C4-2B (cell line): Measurements from ENCODE around the gene SLFN5.
"Not testable (repeated sequence)": the region's sequence is repeated elsewhere in the genome, so short reads cannot be mapped to it uniquely, and the experiment has no call there.

Experiments used
- H3K27ac ChIP-seq: fragments of 450-650 bp; 2 replicates; pipeline ENCODE4 v1.5.1; 2017
- ZFX ChIP-seq: fragments of 450-650 bp; IDR thresholded peaks from 2 replicates; pipeline ENCODE4 v1.6.1; 2017
- TF ChIP-seq, protein P1 (sequence below): fragments of 450-650 bp; conservative IDR thresholded peaks from 2 replicates; pipeline ENCODE4 v1.5.1; 2017; ENCODE audit warnings: mild to moderate bottlenecking

The SLFN5 gene

DNA sequence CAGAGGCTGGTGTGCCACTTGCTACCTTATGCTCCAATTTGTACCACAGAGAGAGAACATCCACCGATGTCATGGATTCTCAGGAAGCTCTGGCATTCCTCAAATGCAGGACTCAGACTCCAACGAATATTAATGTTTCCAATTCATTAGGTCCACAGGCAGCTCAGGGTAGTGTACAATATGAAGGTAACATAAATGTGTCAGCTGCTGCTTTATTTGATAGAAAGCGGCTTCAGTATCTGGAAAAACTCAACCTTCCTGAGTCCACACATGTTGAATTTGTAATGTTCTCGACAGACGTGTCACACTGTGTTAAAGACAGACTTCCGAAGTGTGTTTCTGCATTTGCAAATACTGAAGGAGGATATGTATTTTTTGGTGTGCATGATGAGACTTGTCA lies 16.1 kb downstream of the SLFN5 start:
- peak overlapping the region; percentile 93; the same call in 1 of the 2 replicates for H3K27ac ChIP-seq
- TF ChIP-seq, protein P1, sequence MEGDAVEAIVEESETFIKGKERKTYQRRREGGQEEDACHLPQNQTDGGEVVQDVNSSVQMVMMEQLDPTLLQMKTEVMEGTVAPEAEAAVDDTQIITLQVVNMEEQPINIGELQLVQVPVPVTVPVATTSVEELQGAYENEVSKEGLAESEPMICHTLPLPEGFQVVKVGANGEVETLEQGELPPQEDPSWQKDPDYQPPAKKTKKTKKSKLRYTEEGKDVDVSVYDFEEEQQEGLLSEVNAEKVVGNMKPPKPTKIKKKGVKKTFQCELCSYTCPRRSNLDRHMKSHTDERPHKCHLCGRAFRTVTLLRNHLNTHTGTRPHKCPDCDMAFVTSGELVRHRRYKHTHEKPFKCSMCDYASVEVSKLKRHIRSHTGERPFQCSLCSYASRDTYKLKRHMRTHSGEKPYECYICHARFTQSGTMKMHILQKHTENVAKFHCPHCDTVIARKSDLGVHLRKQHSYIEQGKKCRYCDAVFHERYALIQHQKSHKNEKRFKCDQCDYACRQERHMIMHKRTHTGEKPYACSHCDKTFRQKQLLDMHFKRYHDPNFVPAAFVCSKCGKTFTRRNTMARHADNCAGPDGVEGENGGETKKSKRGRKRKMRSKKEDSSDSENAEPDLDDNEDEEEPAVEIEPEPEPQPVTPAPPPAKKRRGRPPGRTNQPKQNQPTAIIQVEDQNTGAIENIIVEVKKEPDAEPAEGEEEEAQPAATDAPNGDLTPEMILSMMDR: no peak
- no peak for TF ChIP-seq ZFX

DNA sequence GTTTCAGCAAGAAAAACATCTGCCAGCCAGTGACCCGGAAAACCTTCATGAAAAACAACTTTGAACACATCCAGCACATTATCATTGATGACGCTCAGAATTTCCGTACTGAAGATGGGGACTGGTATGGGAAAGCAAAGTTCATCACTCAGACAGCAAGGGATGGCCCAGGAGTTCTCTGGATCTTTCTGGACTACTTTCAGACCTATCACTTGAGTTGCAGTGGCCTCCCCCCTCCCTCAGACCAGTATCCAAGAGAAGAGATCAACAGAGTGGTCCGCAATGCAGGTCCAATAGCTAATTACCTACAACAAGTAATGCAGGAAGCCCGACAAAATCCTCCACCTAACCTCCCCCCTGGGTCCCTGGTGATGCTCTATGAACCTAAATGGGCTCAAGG lies 22.2 kb downstream of the SLFN5 start:
- H3K27ac ChIP-seq: no peak overlapping the region
- TF ChIP-seq, protein P1: no peak
- TF ChIP-seq ZFX: no peak

DNA sequence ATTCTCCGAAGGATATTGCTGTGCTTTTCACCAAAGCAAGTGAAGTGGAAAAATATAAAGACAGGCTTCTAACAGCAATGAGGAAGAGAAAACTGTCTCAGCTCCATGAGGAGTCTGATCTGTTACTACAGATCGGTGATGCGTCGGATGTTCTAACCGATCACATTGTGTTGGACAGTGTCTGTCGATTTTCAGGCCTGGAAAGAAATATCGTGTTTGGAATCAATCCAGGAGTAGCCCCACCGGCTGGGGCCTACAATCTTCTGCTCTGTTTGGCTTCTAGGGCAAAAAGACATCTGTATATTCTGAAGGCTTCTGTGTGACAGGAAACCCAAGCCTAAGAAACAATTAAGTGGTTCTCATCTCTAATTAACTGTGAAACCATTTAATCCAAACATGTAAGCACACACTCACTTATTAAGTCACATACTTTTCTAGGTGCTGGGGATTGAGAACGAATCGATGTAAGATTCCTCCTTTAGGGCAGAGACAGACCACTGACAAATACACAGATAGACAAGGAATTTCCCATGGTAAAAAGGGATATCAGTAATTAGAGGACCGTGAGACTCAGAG lies 22.8 kb downstream of the SLFN5 start:
- no peak overlapping the region for H3K27ac ChIP-seq
- TF ChIP-seq ZFX: no peak
- TF ChIP-seq, protein P1: no peak

DNA sequence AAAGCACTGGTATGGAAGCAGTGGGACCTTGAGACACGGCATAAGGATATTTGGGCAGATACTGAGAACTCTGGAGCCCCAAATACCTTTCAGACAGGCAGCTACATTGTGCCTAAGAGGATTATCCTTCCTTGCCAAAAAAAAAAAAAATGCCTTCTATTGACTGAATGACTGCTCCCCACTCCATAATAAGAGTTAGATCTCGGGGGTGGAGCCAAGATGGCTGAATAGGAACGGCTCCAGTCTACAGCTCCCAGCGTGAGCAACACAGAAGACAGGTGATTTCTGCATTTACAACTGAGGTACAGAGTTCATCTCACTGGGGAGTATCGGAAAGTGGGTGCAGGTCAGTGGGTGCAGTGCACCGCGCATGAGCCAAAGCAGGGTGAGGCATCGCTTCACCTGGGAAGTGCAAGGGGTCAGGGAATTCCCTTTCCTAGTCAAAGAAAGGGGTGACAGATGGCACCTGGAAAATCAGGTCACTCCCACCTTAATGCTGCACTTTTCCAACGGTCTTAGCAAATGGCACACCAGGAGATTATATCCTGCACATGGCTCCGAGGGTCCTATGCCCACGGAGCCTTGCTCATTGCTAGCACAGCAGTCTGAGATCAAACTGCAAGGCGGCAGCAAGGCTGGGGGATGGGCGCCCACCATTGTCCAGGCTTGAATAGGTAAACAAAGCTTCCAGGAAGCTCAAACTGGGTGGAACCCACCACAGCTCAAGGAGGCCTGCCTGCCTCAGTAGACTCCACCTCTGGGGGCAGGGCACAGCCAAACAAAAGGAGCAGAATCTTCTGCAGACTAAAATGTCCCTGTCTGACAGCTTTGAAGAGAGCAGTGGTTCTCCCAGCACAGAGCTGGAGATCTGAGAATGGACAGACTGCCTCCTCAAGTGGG lies 31.5 kb downstream of the SLFN5 start:
- H3K27ac ChIP-seq: not testable (repeated sequence)

DNA sequence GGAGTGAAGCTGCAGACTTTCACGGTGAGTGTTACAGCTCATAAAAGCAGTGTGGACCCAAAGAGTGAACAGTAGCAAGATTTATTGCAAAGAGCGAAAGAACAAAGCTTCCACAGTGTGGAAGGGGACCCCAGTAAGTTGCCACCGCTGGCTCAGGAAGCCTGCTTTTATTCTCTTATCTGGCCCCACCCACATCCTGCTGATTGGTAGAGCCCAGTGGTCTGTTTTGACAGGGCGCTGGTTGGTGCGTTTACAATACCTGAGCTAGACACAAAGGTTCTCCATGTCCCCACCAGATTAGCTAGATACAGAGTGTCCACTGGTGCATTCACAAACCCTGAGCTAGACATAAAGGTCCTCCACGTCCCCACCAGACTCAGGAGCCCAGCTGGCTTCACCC lies 35.6 kb downstream of the SLFN5 start:
- H3K27ac ChIP-seq: not testable (repeated sequence)

DNA sequence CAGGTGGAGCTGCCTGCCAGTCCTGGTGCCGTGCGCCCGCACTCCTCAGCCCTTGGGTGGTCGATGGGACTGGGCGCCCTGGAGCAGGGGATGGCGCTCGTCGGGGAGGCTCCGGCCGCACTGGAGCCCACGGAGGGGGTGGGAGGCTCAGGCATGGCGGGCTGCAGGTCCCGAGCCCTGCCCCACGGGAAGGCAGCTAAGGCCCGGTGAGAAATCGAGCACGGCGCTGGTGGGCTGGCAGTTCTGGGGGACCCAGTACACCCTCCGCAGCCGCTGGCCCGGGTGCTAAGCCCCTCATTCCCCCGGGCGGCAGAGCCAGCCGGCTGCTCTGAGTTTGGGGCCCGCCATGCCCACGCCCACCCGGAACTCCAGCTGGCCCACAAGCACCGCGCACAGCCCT lies 36.0 kb downstream of the SLFN5 start:
- not testable (repeated sequence) for H3K27ac ChIP-seq

DNA sequence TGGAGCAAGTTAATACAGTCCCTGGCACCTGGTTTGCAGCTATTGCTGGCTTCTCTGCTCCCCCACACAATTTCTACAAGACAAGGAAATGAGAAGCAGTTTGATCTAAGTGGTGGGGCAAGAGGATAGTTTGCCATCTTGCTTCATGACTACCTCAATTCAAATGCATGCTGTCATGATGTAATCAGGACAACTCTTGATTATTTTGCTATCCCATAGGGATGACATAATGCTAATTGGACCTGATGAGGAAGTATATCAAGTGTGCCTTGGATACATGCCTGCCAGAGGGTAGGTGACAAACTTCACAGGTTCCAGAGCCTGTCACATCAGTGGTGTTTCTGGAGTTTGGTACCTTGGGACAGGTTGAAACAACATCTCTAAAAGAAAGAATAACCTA lies 40.9 kb downstream of the SLFN5 start:
- no peak for TF ChIP-seq ZFX
- TF ChIP-seq, protein P1: no peak

DNA sequence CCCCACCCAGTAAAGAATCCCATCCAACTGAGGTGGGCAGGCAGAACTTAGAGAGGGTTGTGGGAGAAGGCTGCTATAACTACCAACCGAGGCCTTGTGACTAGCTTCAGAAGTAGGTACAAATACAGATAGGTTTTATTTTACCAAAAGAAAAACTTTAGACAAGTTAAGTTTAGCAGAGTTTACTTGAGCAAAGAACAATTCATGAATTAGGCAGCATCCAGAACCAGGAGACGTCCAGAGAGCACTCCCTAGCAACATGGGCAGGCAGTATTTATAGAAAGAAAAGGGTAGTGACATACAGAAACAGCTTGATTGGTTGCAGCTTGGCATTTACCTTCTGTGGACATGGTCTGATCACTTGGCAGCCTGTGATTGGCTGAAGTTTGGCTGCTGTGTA lies 42.1 kb downstream of the SLFN5 start:
- TF ChIP-seq, protein P1: no peak
- TF ChIP-seq ZFX: no peak
- no peak overlapping the region; the same call in 1 of the 2 replicates for H3K27ac ChIP-seq

More for the DNA sequence above, 40.9 kb downstream of the SLFN5 start:
- no peak overlapping the region for H3K27ac ChIP-seq

DNA sequence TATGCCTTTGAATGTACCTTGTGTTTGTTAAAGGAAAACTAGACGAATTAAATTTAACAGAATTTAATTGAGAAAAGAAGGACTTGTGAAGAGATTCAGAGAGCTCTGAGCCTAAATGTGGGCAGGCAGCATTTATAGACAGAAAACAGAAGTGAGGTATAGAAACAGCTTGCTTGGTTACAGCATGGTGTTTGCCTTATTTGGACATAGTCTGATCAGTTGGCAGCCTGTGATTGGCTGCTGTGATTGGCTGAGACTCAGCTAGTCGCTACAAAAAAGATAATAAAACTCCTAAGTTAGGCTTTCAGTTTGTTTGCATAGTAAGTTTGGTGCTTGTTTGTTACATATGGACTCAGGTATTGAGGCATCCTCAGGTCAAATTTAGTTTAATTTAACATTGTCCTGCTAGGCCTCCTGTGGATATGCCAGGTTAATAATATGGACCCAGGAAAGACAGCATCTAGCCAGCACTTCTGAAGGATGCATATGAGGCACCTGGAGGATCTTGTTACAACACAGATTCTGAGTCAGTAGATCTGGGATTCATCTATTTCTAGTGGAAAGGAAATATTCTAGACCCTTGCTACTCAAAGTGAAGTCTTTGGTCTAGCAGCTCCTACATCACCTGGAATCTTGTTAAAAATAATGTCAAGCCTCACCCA lies 43.4 kb downstream of the SLFN5 start:
- TF ChIP-seq, protein P1: no peak
- TF ChIP-seq ZFX: no peak
- H3K27ac ChIP-seq: peak overlapping the region; percentile 44; the same call in 1 of the 2 replicates
